HCT116 (cell line): ENCODE data around the gene IFI35. TPM values are rescaled to one million over a fixed set of nuclear protein-coding genes. Genes with fewer than 3 reads are reported as not detected.
A peak's percentile ranks its signal among the peaks of the same experiment; 100 is the strongest.

Experiments used
- ATAC-seq: fragments of 200-7000 bp; cut with Tn5 transposase; 2 replicates; pipeline ENCODE4 v1.9.1; 2020; ENCODE audit warnings: mild to moderate bottlenecking, moderate library complexity
- BruUV-seq: library from RNA; stranded (reverse); fragments of 400-500 nt; replicated peaks from 2 replicates; lab custom pipeline; 2021; lab: Mats Ljungman, UMichigan
- CTCF ChIA-PET: fragments of 300-600 bp; sonication (Branson Sonifier 250); formaldehyde crosslinking; loops from one replicate; lab custom pipeline; 2021; ENCODE audit warnings: antibody characterized with exemption; lab: Charles Lee
- POLR2A ChIA-PET: fragments of 300-600, 350-600 bp; sonication (Branson Sonifier 250); formaldehyde crosslinking; loops from one replicate; lab custom pipeline; 2021; ENCODE audit warnings: antibody characterized with exemption; lab: Charles Lee
- RAD21 ChIA-PET, 2 experiments: fragments of 300-600 bp; sonication (Branson Sonifier 250); formaldehyde crosslinking; loops; one replicate each; lab custom pipeline; 2023; ENCODE audit warnings: low total read pairs in 2 of 2; ENCODE audit not compliant: uncharacterized antibody in 2 of 2, unreplicated experiment in 2 of 2, low non-redundant PET in 1 of 2; lab: Charles Lee
- DNase-seq: peaks from one replicate; pipeline ENCODE4 v3.0.0-alpha.2; 2010; ENCODE audit warnings: low read depth, low spot score
- H2AFZ ChIP-seq: fragments of 200-600 bp; shearing (Covaris generic), sonication (generic); 2 replicates; pipeline ENCODE4 v1.6.1; 2017; ENCODE audit warnings: low read depth, mixed run types, mixed read lengths, antibody characterized with exemption, low read length; ENCODE audit not compliant: poor library complexity, severe bottlenecking
- H3K27ac ChIP-seq: 2 replicates; pipeline ENCODE4 v1.5.1; 2012; ENCODE audit warnings: low read depth, low read length
- H3K27me3 ChIP-seq: fragments of 200-600 bp; sonication (generic); 2 replicates; pipeline ENCODE4 v1.6.1; 2016; ENCODE audit warnings: mixed run types, low read length, mixed read lengths; ENCODE audit not compliant: insufficient read depth
- H3K36me3 ChIP-seq, 2 experiments: fragments of 200-500 bp in 1 of 2; fragments of 200-600 bp in 1 of 2; sonication (Bioruptor generic) in 1 of 2; sonication (generic) in 1 of 2; 2 replicates each; pipeline versions ENCODE4 v1.5.1 to v1.6.1; 2014 to 2016; ENCODE audit warnings: low read length in 2 of 2, inconsistent platforms in 1 of 2, mixed read lengths in 1 of 2, mixed run types in 1 of 2; ENCODE audit not compliant: insufficient read depth in 2 of 2, control insufficient read depth in 1 of 2
- H3K4me1 ChIP-seq, 2 experiments: fragments of 200-600 bp in 1 of 2; sonication (generic) in 1 of 2; 2 replicates each; pipeline versions ENCODE4 v1.5.1 to v1.6.1; 2012 to 2017; ENCODE audit warnings: low read length in 2 of 2, inconsistent platforms in 1 of 2, mild to moderate bottlenecking in 1 of 2, mixed read lengths in 1 of 2, mixed run types in 1 of 2, moderate library complexity in 1 of 2; ENCODE audit not compliant: insufficient read depth in 2 of 2, control insufficient read depth in 1 of 2
- H3K4me2 ChIP-seq: fragments of 200-600 bp; sonication (generic); 2 replicates; pipeline ENCODE4 v1.6.1; 2017; ENCODE audit warnings: mixed run types, low read length, mixed read lengths
- H3K4me3 ChIP-seq, 2 experiments: fragments of 200-600 bp in 1 of 2; sonication (generic) in 1 of 2; replicated peaks in 1 of 2; 2 replicates each; pipeline ENCODE4 v1.5.1; 2011 to 2016; ENCODE audit warnings: low read length in 2 of 2, control low read depth in 1 of 2, low read depth in 1 of 2, mild to moderate bottlenecking in 1 of 2, mixed read lengths in 1 of 2, mixed run types in 1 of 2
- H3K79me2 ChIP-seq: fragments of 200-600 bp; sonication (generic); 2 replicates; pipeline ENCODE4 v1.6.1; 2017; ENCODE audit warnings: mild to moderate bottlenecking, mixed run types, low read length, moderate library complexity, mixed read lengths; ENCODE audit not compliant: insufficient read depth
- H3K9ac ChIP-seq: fragments of 200-600 bp; sonication (generic); 2 replicates; pipeline ENCODE4 v1.6.1; 2016; ENCODE audit warnings: low read length, mixed read lengths
- H3K9me2 ChIP-seq: fragments of 200-600 bp; sonication (generic), shearing (Covaris generic); 2 replicates; pipeline ENCODE4 v1.6.1; 2017; ENCODE audit warnings: mixed run types, mild to moderate bottlenecking, moderate library complexity; ENCODE audit not compliant: insufficient read depth
- H3K9me3 ChIP-seq, 2 experiments: fragments of 200-500 bp in 1 of 2; fragments of 200-600 bp in 1 of 2; sonication (Bioruptor generic) in 1 of 2; sonication (generic) in 1 of 2; 2 replicates each; pipeline ENCODE4 v1.6.1; 2014 to 2017; ENCODE audit warnings: low read length in 2 of 2, mixed read lengths in 2 of 2, inconsistent platforms in 1 of 2, low read depth in 1 of 2, mild to moderate bottlenecking in 1 of 2, mixed run types in 1 of 2, moderate library complexity in 1 of 2; ENCODE audit not compliant: control insufficient read depth in 1 of 2, insufficient read depth in 1 of 2
- H4K20me1 ChIP-seq: fragments of 200-600 bp; sonication (generic), shearing (Covaris generic); 2 replicates; pipeline ENCODE4 v1.6.1; 2017; ENCODE audit warnings: mixed run types, mild to moderate bottlenecking, moderate library complexity; ENCODE audit not compliant: insufficient read depth
- ATF3 ChIP-seq: IDR thresholded peaks from 2 replicates; pipeline ENCODE4 v1.6.1; 2012
- CBX3 ChIP-seq: IDR thresholded peaks from 2 replicates; pipeline ENCODE4 v1.6.1; 2012; ENCODE audit warnings: low read depth
- CEBPB ChIP-seq: IDR thresholded peaks from 2 replicates; pipeline ENCODE4 v1.6.1; 2012; ENCODE audit warnings: low read depth
- CTCF ChIP-seq, 3 experiments: fragments of 200-600 bp in 1 of 3; sonication (generic) in 1 of 3; IDR thresholded peaks in 2 of 3; conservative IDR thresholded peaks in 1 of 3; 2 replicates each; pipeline ENCODE4 v1.5.1; 2012 to 2017; ENCODE audit warnings: low read depth in 2 of 3, low read length in 2 of 3, antibody characterized with exemption in 1 of 3, borderline replicate concordance in 1 of 3, control low read depth in 1 of 3, mild to moderate bottlenecking in 1 of 3, mixed read lengths in 1 of 3, mixed run types in 1 of 3, moderate library complexity in 1 of 3; ENCODE audit not compliant: insufficient read depth in 1 of 3
- EGR1 ChIP-seq: IDR thresholded peaks from 2 replicates; pipeline ENCODE4 v1.6.1; 2012; ENCODE audit warnings: low read depth
- ELF1 ChIP-seq: IDR thresholded peaks from 2 replicates; pipeline ENCODE4 v1.6.1; 2012; ENCODE audit warnings: low read depth, borderline replicate concordance
- EZH2 ChIP-seq: fragments of 200-600 bp; sonication (generic); IDR thresholded peaks from 2 replicates; pipeline ENCODE4 v1.6.1; 2017; ENCODE audit warnings: antibody characterized with exemption, mixed run types
- EZH2phosphoT487 ChIP-seq: fragments of 200-600 bp; IDR thresholded peaks from 2 replicates; pipeline ENCODE4 v1.6.1; 2018; ENCODE audit warnings: antibody characterized with exemption, borderline replicate concordance
- JUND ChIP-seq: IDR thresholded peaks from 2 replicates; pipeline ENCODE4 v1.6.1; 2012
- MAX ChIP-seq: IDR thresholded peaks from 2 replicates; pipeline ENCODE4 v1.6.1; 2012
- POLR2A ChIP-seq: IDR thresholded peaks from 2 replicates; pipeline ENCODE4 v1.7.0; 2011; ENCODE audit warnings: borderline replicate concordance; ENCODE audit not compliant: insufficient read depth, insufficient read length; ENCODE audit errors: extremely low read depth
- POLR2AphosphoS5 ChIP-seq: IDR thresholded peaks from 2 replicates; pipeline ENCODE4 v1.6.1; 2011; ENCODE audit warnings: mild to moderate bottlenecking, low read depth, low read length, moderate library complexity
- RAD21 ChIP-seq: IDR thresholded peaks from 2 replicates; pipeline ENCODE4 v1.6.1; 2012; ENCODE audit warnings: low read depth, mild to moderate bottlenecking
- SIN3A ChIP-seq: IDR thresholded peaks from 2 replicates; pipeline ENCODE4 v1.6.1; 2012; ENCODE audit warnings: low read depth
- SP1 ChIP-seq: IDR thresholded peaks from 2 replicates; pipeline ENCODE4 v1.6.1; 2012; ENCODE audit warnings: low read depth
- SRF ChIP-seq: IDR thresholded peaks from 2 replicates; pipeline ENCODE4 v1.6.1; 2012; ENCODE audit warnings: low read depth
- TCF7L2 ChIP-seq: IDR thresholded peaks from 2 replicates; pipeline ENCODE4 v1.7.0; 2011; ENCODE audit warnings: borderline replicate concordance, inconsistent platforms; ENCODE audit not compliant: insufficient read depth, insufficient read length; ENCODE audit errors: extremely low read depth
- YY1 ChIP-seq: IDR thresholded peaks from 2 replicates; pipeline ENCODE4 v1.6.1; 2011; ENCODE audit warnings: low read length, low read depth, moderate library complexity, mild to moderate bottlenecking; ENCODE audit not compliant: insufficient replicate concordance; ENCODE audit errors: extremely low read depth
- ZBTB33 ChIP-seq: IDR thresholded peaks from 2 replicates; pipeline ENCODE4 v1.6.1; 2011; ENCODE audit warnings: mild to moderate bottlenecking, low read length, moderate library complexity; ENCODE audit not compliant: insufficient replicate concordance; ENCODE audit errors: extremely low read depth
- ZFX ChIP-seq: fragments of 450-650 bp; IDR thresholded peaks from 2 replicates; pipeline ENCODE4 v1.6.1; 2017
- ZNF274 ChIP-seq: fragments of 200-500 bp; sonication (Bioruptor generic); IDR thresholded peaks from 2 replicates; pipeline ENCODE4 v1.6.1; 2014; ENCODE audit warnings: mild to moderate bottlenecking, low read depth, low read length, inconsistent platforms
- intact Hi-C: fragments of 100-400 bp; cut with micrococcal nuclease; formaldehyde crosslinking; loops from 2 replicates; pipeline ENCODE4 v1.10.0; 2022
- total RNA-seq: library from RNA; stranded (reverse); gene quantifications from one replicate; pipeline ENCODE4 v1.2.1, GENCODE V29; 2021; ENCODE audit not compliant: unreplicated experiment

The IFI35 gene
- total RNA-seq, 1 experiment from 2014 or later, result 14.8 TPM

GRCh38 chr17:42997984-42998938, 8.3 kb upstream of the IFI35 start, which contains the start of gene RPL27:
TSS of gene RPL27 (plus strand) at chr17:42998419. CDS start at chr17:42998751, 332 bp downstream.
- Histone ChIP-seq H3K27me3 (no peaks in the 10 kb centered on the region), H3K9me2 (no peaks in the 10 kb centered on the region), H3K36me3 (peaks cover 14 to 32% of the 10 kb centered on the region in 2 experiments), H2AFZ (peak within 1 kb of the TSS; percentile 65), H3K79me2 (peaks cover 41% of the 10 kb centered on the region), H3K4me3 (peak within 1 kb of the TSS; percentile 97 to 99), H3K27ac (peak within 1 kb of the TSS; percentile 92), H3K9ac (peak within 1 kb of the TSS; percentile 99), H3K4me2 (peak within 1 kb of the TSS; percentile 98), H3K4me1 (peaks cover 13 to 48% of the 10 kb centered on the region in 2 experiments), H4K20me1 (no peaks in the 10 kb centered on the region), H3K9me3 (no peaks in the 10 kb centered on the region)
- TSS peak; percentile 76 for BruUV-seq
- RAD21 ChIA-PET, result interaction anchor here (0.9 to 1.4 kb wide), 4 partner anchors 26 to 69 kb away, joined by 3 to 5 read pairs (median 4); partner anchors contain the start of gene AARSD1 (in 1 of the 2)
- ATAC-seq (peak; percentile 90), DNase-seq (peak; percentile 100)
- POLR2A ChIA-PET, result interaction anchor here (0.6 to 2.4 kb wide), 26 partner anchors 9 to 484 kb away, joined by 3 to 38 read pairs (median 4); partner anchors contain the start of genes BECN1, BRCA1, IFI35 and NBR1
- intact Hi-C loops, result loop anchor here (1.0 kb wide), 1 partner anchor 155 kb away; no protein-coding TSS in a partner anchor
- CTCF ChIA-PET, result interaction anchor here (0.9 to 1.7 kb wide), 10 partner anchors 8 to 486 kb away, joined by 3 to 12 read pairs (median 4); partner anchors contain the start of genes DHX8, IFI35, PSMC3IP and PTGES3L
- TF ChIP-seq POLR2A, result peak; percentile 78
- TF ChIP-seq SIN3A, result peak; percentile 90
- peak; percentile 95; the same call in 1 of the 2 replicates for TF ChIP-seq ZFX
- no peak for TF ChIP-seq EZH2
- TF ChIP-seq ATF3, result no peak
- peak; percentile 74 for TF ChIP-seq SRF
- TF ChIP-seq EGR1, result peak; percentile 53
- no peak for TF ChIP-seq ZNF274
- peak; percentile 37 for TF ChIP-seq ZBTB33
- TF ChIP-seq CTCF (IDR thresholded peaks at IDR 0.05 in 2 of 3, conservative IDR thresholded peaks at IDR 0.05 in 1 of 3; ENCODE audit: borderline replicate concordance in 1 of 3, insufficient read depth in 1 of 3, low read depth in 2 of 3, low read length in 2 of 3), result peak; percentile 77 to 96 (median 79)
- TF ChIP-seq CEBPB, result peak; percentile 34; the same call in 1 of the 2 replicates
- peak; percentile 94 for TF ChIP-seq MAX
- TF ChIP-seq POLR2AphosphoS5, result peak; percentile 92
- TF ChIP-seq RAD21, result peak; percentile 84
- TF ChIP-seq CBX3, result peak; percentile 96
- TF ChIP-seq TCF7L2, result peak; percentile 83
- TF ChIP-seq JUND, result peak; percentile 61
- peak; percentile 97; the same call in 1 of the 2 replicates for TF ChIP-seq ELF1
- TF ChIP-seq SP1, result peak; percentile 95
- TF ChIP-seq EZH2phosphoT487, result no peak
- peak; percentile 78 for TF ChIP-seq YY1
